GM21529 (cell line): ENCODE results near the gene ANKIB1.
"Not testable (repeated sequence)": the region's sequence is repeated elsewhere in the genome, so short reads cannot be mapped to it uniquely, and the experiment has no call there.

Experiments used
- ATAC-seq: cut with Tn5 transposase; IDR thresholded peaks from one replicate; pipeline ENCODE4 v1.9.1; 2021; ENCODE audit not compliant: unreplicated experiment

ANKIB1 gene

DNA sequence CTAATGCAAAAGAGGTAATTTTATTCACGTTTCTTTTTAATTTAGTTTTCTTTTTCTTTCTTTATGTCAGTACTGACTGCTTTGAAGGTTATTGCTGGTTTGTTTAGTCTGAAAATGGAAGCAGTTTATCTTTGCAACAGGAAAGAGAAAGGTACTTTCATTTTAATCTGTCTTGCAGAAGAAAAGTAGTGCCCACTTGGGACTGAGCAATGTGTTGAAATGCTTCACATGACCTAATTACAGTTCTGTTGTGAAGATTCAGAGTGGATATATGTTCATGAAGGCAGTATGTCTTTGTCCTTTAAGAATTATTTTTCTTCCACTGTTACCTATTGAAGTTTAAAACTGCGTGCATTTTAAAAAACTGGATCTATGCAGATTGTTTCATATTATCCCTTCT lies 80.1 kb downstream of the ANKIB1 start:
- ATAC-seq, result no peak

DNA sequence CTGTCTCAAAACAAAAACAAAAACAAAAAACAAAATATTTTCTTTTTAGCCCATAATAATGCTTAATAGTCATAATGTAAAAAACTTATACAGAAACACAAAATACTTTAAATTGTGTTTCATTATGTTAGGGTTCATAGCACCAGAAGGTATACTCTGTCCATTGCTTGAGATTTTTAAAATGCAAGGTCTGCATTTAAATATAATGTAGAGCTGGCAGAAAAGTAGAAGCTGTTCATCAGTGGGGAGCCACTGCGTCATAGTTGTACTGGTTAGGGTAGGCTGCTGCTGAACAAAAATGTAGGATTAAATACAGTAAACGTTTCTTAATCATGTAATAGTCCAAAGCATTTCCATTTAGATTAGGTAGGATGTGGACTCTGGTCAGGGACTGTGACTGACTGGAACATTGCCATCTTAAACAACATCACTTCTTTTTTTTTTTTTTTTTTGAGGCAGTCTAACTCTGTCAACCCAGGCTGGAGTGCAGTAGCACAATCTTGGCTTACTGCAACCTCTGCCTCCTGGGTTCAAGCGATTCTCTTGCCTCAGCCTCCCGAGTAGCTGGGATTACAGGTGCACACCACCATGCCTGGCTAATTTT lies 85.2 kb downstream of the ANKIB1 start:
- no peak for ATAC-seq

DNA sequence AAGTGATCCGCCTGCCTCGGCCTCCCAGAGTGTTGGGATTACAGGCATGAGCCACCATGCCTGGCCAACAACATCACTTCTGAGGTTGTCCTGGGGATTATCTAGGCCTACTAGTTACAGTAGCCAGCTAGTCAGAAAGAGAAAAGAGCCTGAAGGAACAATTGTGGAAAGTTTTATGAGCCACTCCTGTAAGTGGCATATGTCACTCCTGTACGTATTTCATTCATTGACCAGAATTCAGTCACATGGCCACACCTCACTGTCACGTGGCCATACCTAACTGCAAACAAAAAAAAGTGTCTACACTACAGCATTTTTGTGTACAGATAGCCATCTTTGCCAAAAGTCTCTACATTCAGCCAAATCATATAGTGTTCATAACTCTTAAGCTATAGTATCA lies 85.7 kb downstream of the ANKIB1 start:
- ATAC-seq, result no peak

DNA sequence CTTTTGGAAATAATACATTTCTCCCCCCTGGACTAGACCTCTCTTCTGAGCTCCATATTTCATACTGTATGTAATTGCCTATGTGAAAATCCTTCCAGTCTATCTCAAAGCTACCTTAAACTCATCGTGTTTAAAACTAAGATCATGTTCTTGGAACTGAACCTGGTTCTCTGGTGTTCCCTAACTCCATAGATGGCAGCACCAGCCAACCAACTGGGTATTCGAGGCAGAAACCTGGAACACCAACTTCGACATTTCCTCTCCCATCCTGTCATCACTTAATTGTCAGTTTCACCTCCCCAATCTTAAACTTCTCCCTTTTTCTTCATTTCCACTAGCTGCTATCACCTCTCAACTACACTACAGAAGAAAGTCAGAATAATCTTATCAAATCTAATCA lies 87.0 kb downstream of the ANKIB1 start:
- no peak for ATAC-seq

DNA sequence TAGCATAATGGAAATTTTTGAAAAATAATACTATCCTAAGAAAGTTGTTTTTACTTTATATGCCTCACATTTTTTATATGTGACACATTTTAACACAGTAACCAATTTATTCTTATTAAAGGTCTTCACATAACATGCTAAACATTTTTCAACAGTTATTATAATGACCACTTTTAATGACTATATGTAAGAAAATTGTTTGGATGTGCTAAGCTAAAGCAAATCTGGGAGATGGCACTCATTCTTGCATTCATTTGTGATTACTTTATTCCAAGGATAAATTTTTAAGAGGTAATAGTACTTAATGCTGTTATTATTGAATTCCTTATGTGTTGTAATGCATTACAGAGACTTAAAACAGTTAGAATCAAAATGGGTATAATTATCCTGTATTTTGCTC lies 88.1 kb downstream of the ANKIB1 start:
- no peak for ATAC-seq

DNA sequence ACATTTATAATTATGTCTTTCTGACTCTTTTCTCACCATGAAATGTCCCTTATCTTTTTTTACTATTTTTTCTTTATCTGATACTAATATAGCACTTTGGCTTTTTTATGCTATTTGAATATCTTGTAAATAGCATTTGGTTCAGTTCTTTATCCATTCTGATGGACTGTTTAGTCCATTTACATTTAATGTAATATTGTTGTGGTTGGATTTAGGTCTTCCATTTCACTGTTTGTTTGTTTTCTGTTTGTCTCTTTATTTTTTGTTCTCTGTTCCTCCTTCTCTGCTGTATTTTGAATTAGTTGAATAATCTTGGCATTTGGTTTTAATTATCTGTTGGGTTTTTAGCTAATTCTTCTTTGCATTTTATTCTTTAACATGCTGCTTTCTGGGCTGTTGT lies 89.8 kb downstream of the ANKIB1 start:
- no peak for ATAC-seq

DNA sequence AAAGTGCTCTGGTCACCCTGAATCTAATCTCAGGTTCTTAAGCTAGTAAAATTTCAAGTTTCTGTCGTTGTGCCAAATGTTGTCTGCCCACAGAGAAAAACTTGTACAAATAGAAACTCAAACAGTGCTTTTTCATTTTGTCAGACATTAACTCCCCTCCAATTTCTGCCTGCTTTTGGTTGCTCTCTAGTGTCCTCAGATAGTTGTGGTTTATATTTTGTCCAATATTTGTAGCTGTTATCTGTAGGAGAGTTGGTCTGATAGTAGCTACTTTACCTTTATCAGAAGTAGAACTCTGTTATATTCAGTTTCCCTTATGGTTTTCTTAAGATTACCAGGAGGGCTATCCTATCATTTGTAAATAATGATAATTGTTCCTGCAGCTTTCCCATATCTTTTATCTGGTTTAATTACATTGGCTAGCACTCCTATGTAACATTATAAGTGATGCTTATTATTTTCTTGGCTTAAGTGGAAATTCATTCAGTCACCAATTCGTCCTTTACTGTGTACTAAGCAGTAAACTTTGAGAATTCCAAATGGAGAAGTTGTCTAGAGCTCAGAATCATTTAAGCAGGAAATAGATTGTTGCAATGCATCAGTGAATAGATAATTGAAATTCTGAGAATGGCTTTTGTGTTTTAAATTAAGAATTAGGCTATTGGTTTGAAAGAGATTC lies 91.0 kb downstream of the ANKIB1 start:
- no peak for ATAC-seq

DNA sequence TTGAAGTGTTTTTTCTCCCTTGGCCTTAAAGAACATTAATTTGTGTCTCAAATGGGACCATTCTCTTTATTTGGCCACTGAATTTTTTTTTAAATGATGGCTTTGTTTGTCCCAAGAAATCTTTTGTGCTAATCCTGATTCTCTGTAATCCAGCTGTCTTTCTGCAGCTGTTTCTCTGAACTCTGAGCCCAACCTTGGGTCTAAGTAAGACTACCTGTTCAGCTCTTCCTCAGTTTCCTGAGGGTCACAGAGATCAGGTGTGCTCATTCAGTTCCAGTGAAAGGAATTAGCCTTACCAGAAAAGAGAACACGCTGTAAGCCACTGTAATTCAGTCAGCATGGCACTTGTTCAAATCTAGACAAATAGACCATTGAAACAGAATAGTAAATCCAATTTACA lies 94.2 kb downstream of the ANKIB1 start:
- no peak for ATAC-seq

DNA sequence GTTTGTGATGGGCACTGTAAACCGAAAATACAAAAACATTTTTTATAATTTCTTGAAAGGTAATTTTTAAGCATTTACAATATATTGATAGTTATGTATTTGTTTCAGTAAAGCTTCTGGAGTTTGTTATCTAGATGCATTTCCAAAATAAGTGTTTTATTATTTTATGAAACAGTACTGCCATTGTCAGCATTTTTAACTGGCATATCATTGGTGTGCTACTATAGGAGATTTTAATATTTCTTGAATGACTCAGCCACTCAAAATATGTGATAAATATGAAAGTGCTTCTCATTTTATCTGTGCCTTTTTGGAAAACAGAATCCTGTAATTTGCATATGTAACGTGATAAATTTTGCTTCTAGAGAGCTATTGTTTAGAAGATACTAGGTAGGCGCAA lies 97.9 kb downstream of the ANKIB1 start:
- no peak for ATAC-seq

DNA sequence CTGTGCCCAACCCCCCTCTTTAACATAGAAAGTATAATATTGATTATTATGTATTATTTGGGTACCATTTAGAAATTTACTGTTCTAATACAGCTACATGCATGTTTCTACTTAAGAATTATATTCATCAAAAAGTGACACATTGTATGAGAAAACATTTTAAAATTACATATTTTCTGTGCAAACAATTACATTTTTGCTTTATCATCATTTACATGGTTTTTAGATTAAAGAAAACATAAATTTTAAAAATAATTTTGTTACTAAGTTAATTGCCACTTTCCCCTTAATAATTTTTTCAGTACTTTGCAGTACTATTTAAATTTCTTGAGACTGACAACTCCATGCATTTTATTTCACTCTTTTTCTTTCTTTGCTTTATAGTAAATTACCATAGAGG lies 106.2 kb downstream of the ANKIB1 start:
- ATAC-seq, result no peak

DNA sequence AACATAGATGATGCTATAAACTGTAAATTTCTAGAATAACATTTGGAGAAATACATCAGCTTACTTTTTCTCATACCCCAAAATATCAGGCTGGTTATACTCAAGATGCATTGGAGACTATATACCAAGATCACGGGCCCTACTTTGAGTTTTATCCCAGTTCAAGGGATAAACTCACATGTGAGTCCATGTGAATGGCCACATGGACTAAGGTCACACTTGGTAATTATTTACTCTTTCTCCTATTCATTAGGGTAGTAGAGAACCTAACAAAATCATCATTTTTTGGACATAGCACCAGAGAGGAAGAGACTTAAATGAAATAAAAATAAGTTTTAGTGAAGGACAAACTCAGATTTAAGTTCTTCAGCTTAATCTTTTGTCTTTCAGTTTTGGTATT lies 108.4 kb downstream of the ANKIB1 start:
- ATAC-seq, result no peak

DNA sequence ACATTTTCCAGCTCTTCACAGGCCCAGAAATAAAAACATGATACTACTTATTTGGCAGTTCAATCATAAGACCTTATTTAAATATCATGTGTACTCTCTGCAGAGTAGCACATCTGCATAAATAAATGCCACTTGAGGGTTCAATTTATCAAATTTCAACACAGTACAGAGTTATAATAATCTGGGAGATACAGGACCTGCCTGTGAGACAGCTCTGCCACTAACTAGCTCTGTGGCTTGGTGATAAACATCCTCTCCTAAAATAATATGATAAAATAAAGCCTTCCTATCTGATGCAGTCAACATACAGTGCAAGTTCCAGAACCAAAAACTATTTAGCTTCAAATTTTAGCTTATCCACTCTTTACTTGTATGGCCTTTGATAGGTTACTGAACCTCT lies 110.6 kb downstream of the ANKIB1 start:
- no peak for ATAC-seq

DNA sequence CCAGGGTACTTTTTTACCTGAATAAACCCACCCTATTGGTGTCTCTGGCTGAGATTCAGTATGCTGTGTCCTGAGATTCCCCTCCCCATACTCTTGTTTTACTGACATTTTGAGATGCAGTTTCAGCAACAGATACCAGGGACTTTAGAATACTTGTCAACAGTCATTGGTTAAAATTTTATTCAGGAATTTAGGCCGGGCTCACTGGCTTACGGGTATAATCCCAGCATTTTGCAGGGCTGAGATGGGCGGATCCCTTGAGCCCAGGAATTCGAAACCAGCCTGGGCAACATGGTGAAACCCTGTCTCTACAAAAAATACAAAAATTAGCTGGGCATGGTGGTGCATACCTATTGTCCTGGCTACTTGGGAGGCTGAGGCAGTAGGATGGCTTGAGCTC lies 111.5 kb downstream of the ANKIB1 start:
- ATAC-seq, result no peak

DNA sequence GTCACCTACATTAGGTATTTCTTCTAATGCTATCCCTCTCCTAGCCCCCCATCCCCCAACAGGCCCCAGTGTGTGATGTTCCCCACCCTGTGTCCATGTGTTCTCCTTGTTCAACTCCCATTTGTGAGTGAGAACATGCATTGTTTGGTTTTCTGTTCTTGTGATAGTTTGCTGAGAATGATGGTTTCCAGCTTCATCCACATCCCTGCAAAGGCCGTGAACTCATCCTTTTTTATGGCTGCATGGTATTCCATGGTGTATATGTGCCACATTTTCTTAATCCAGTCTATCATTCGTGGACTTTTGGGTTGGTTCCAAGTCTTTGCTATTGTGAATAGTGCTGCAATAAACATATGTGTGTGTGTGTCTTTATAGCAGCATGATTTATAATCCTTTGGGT lies 113.4 kb downstream of the ANKIB1 start:
- not testable (repeated sequence) for ATAC-seq

DNA sequence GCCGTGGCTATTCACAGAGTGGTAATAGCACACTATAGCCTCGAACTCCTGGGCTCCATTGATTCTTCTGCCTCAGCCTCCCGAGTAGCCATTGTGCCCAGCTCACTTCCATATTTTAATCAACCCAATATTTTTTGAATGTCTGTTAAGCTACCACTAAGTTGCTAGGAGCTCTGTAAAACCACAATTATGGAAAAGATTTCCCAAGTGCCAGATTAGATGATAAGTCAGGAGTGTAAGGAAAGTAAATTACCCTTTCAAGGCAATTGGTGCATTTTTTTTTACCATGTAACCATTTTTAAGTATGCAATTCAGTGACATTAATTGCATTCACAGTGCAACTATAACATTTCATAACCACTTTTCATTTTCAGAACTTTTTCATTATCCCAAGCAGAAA lies 114.0 kb downstream of the ANKIB1 start:
- no peak for ATAC-seq

DNA sequence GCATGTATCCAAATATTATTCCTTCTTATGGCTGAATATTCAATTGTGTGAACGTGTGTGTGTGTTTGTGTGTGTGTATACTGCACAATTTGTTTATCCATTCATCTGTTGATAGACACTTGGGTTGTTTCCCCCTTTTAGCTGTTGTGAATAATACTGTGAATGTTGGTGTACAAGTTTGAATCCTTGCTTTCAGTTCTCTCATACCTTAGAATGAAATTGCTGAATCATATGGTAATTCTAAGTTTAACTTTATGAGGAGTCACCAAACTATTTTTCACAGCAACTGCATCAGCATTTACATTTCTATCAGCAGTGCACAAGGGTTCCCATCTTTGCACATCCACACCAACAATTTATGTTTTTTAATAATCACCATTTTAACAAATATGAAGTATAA lies 114.6 kb downstream of the ANKIB1 start:
- no peak for ATAC-seq

DNA sequence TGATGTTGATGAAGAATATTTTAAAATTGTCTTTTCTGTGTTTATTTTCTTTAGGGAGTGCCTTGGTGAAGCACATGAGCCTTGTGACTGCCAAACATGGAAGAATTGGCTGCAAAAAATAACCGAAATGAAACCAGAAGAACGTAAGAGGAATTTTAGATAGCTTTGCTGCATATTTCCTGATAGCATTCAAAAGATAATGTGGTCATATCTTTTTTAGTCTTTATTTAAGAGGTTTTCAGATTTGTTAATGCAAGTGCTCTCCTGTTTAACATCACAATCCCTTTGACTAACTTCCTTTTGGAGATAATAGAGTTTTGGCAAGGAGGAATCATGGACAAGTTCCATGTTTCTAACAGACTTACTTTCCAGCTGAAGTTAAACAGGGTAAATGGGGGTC lies 116.4 kb downstream of the ANKIB1 start:
- ATAC-seq, result no peak

DNA sequence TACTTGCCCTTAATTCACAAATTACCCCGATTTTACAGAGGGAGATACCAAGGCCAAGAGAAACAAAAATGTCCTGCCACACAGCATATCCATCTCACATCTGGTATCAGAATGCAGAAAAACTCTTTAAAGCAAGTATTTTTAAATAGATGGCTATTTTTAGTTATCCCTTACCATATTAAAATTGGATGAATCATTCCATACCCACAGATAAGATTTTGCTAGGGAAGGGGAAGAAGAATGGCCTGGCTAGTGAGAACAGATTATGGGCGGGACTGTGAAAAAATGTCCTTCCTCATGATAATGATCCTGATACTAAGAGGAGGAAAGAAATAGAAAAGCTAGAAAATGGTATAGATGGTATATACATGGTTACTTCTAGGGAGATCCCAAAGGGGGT lies 121.0 kb downstream of the ANKIB1 start:
- no peak for ATAC-seq

DNA sequence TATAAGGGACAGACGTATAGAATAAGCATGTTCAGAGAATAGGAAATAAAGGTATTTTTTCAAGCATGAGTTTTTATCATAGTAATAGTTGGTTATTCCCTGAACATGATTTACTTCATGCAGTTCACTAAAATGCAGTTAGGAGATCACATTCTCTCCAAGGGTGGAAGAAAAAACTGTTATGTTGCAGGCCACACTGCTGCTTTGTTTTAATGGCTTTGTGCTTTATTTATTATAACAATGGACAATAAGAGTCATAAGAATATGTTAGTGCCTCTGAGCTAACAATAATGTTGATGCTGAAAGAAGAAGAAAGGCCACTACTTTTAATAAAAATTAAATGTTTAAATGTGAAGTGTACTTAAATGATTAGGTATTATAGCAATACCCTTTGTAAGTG lies 123.0 kb downstream of the ANKIB1 start:
- ATAC-seq, result no peak

DNA sequence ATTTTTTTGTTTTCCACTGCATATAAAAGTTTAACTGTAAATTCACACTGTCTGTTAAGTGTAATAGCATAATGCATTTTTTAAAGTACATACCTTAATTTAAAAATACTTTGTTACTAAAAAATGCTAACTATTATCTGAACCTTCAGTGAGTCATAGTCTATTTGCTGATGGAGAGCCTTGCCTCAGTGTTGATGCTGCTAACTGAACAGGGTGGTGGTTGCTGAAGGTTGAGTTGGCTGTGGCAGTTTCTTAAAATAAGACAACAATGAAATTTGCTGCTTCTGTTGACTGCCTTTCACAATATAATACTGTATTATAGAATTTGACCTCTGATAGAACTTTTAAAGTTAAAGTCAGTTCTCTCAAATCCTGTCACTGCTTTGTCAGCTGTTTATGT lies 129.2 kb downstream of the ANKIB1 start:
- no peak for ATAC-seq

DNA sequence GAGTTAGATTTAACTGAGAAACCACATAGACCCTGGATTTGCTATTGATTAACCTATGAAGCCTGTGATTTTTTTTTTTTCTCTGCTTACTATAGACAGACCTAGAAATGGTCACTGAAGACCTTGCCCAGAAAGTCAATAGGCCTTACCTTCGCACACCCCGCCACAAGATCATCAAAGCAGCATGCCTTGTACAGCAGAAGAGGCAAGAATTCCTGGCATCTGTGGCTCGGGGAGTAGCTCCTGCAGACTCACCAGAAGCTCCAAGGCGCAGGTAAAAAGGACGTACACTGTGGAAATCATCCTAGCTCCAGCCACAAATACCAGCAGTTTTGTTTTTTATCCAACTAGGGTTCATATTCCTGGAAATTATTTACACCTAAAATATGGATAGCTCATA lies 145.3 kb downstream of the ANKIB1 start:
- no peak for ATAC-seq

DNA sequence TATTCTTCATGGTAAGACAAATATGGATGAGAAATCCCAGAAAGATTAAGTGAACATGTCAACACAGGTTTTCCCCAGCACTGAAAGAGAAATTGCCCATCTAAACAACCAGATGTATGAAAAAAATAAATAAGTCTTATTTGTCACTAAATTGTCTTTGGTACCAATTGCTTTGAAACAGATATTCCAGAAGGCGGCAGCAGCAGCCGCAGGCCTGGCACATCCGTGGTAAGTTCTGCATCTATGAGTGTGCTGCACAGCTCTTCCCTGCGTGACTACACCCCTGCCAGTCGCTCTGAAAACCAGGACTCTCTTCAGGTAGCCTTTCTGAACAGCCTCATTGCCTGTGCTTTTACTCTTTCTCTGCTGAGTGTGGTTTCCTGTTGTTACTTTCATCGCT lies 151.8 kb downstream of the ANKIB1 start:
- ATAC-seq, result no peak

DNA sequence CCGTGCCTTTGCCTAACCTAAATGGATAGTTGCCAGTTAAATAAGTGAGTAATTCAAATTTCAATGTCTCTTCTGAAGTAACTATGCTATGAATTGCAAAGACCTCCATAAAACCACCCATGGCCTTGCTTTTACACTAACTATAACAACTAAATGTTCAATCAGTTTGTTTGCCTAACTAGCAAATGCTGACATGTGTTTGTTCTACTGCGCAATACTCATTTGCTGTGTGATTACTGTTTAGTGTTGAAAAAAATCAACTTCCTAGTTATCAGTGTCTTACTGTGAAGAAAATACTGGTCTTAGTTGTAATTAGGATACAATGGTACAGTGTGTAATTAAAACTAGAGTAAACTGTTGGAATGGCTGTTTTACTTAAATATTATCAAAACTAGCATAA lies 154.2 kb downstream of the ANKIB1 start:
- no peak for ATAC-seq
